Measurements from ENCODE around the gene CMIP. TPM values are rescaled to one million over a fixed set of nuclear protein-coding genes. Genes with fewer than 3 reads are reported as not detected.

Gene CMIP
- 7.8 and 9.3 TPM in 2 replicates for polyA plus RNA-seq

GRCh38 chr16:81444448-81445121 lies at the start of gene CMIP:
Gene CMIP (plus strand): TSS chr16:81444808.

Other genes starting within 250 kb of the CMIP start
- 0.19 TPM in 1 of 2 replicates, not detected in the other for gene BCO1, start 206.1 kb upstream of the CMIP start, polyA plus RNA-seq
- gene GAN, start 129.8 kb upstream of the CMIP start, polyA plus RNA-seq: 6.4 and 6.8 TPM in 2 replicates